Gastrocnemius medialis (tissue), 4 donors: ENCODE measurements around the gene PHLDB2. TPM values are rescaled to one million over a fixed set of nuclear protein-coding genes. Genes with fewer than 3 reads are reported as not detected.

Experiments
- ATAC-seq, 2 donors: fragments of 150-250 bp; one replicate each; pipeline ENCODE4 v1.9.1; 2016
- DNase-seq, 2 donors: peaks; one replicate each; pipeline ENCODE4 v3.0.0-alpha.2; 2019
- H3K27ac ChIP-seq, 4 donors: fragments of 200-600 bp; sonication (generic); 1 replicate in 1 of 4; 2 replicates in 3 of 4; pipeline ENCODE4 v1.5.1; 2016 to 2018; ENCODE audit warnings: mild to moderate bottlenecking in 2 of 4, moderate library complexity in 1 of 4
- H3K27me3 ChIP-seq, 3 donors: fragments of 200-600 bp; sonication (generic) in 2 of 3; 1 replicate in 1 of 3; 2 replicates in 2 of 3; pipeline versions ENCODE4 v1.5.1 to v1.6.0; 2016 to 2019; ENCODE audit warnings: mild to moderate bottlenecking in 1 of 3, moderate library complexity in 1 of 3
- H3K36me3 ChIP-seq, 2 donors: fragments of 200-600 bp; sonication (generic) in 1 of 2; one replicate each; pipeline ENCODE4 v1.5.1; 2017 to 2018
- H3K4me1 ChIP-seq, 2 donors: fragments of 200-600 bp; sonication (generic) in 1 of 2; one replicate each; pipeline ENCODE4 v1.5.1; 2016 to 2017; ENCODE audit warnings: mild to moderate bottlenecking in 2 of 2
- H3K4me3 ChIP-seq, 4 donors: fragments of 200-600 bp; sonication (generic) in 3 of 4; 1 replicate in 1 of 4; 2 replicates in 3 of 4; pipeline ENCODE4 v1.5.1; 2016 to 2019; ENCODE audit warnings: mild to moderate bottlenecking in 2 of 4
- H3K9me3 ChIP-seq, 3 donors: fragments of 200-600 bp; sonication (generic) in 2 of 3; 1 replicate in 1 of 3; 2 replicates in 2 of 3; pipeline ENCODE4 v1.5.1; 2016 to 2019
- POLR2A ChIP-seq, 2 donors: fragments of 450-650 bp; IDR thresholded peaks; one replicate each; pipeline ENCODE4 v1.6.1; 2017; ENCODE audit warnings: antibody characterized with exemption in 2 of 2, mild to moderate bottlenecking in 2 of 2, moderate library complexity in 2 of 2
- in situ Hi-C, 4 donors: fragments of 200-750 bp; cut with MboI; loops; one replicate each; pipeline versions ENCODE4 v1.15.0 to v1.8.0; 2017; ENCODE audit warnings: low sequenced_read_pairs in 4 of 4
- intact Hi-C: fragments of 100-400 bp; cut with DNase I; formaldehyde crosslinking; loops from one replicate; pipeline ENCODE4 v1.15.1; 2023; ENCODE audit warnings: low total_unique reads
- total RNA-seq, 4 donors: library from RNA; depleted of rRNA; stranded (reverse); fragments of >200 nt; gene quantifications; one replicate each; pipeline versions ENCODE4 v1.1.0 to v1.2.3, GENCODE V29; 2016
- TF ChIP-seq, protein P1 (sequence below), 5 experiments: fragments of 450-650 bp in 3 of 5; fragments of 200-600 bp in 2 of 5; sonication (generic) in 2 of 5; IDR thresholded peaks in 4 of 5; conservative IDR thresholded peaks in 1 of 5; 1 replicate in 4 of 5; 2 replicates in 1 of 5; pipeline ENCODE4 v1.5.1; 2016 to 2019; ENCODE audit warnings: antibody characterized with exemption in 5 of 5, mild to moderate bottlenecking in 3 of 5, moderate library complexity in 3 of 5

PHLDB2 gene
- total RNA-seq, 4 donors from 2014 or later = 3.0 to 7.2 (median 4.0) TPM

DNA sequence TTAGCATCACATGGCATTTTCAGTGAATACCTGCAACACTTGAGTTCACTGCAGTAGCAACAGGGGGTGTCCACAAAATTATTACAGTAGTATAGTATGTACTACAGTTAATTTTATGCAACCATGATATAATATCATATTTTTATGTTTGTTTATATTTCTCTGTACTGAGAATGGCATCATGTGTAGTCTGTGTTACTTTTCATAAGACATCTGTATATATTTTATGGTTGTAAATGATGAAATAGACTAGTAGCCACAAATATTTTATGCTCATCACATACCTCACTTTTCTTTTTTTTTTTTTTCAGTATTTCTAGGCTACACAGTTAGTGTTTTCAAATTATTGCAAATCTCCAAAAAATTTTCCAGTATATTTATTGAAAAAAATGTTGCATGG, 22.4 kb downstream of the PHLDB2 start:
- in situ Hi-C loops (no loop called here), intact Hi-C loops (no loop called here)
- H3K4me3 ChIP-seq = no peak overlapping the region
- DNase-seq = no peak
- no peaks in the 10 kb centered on the region for H3K27me3 ChIP-seq
- no peaks in the 10 kb centered on the region for H3K36me3 ChIP-seq
- ATAC-seq = no peak
- TF ChIP-seq POLR2A (IDR thresholded peaks at IDR 0.05) = no peak
- TF ChIP-seq, protein P1, sequence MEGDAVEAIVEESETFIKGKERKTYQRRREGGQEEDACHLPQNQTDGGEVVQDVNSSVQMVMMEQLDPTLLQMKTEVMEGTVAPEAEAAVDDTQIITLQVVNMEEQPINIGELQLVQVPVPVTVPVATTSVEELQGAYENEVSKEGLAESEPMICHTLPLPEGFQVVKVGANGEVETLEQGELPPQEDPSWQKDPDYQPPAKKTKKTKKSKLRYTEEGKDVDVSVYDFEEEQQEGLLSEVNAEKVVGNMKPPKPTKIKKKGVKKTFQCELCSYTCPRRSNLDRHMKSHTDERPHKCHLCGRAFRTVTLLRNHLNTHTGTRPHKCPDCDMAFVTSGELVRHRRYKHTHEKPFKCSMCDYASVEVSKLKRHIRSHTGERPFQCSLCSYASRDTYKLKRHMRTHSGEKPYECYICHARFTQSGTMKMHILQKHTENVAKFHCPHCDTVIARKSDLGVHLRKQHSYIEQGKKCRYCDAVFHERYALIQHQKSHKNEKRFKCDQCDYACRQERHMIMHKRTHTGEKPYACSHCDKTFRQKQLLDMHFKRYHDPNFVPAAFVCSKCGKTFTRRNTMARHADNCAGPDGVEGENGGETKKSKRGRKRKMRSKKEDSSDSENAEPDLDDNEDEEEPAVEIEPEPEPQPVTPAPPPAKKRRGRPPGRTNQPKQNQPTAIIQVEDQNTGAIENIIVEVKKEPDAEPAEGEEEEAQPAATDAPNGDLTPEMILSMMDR (IDR thresholded peaks at IDR 0.05 in 4 of 5, conservative IDR thresholded peaks at IDR 0.05 in 1 of 5) = no peak
- no peak overlapping the region for H3K27ac ChIP-seq
- H3K4me1 ChIP-seq = no peaks in the 10 kb centered on the region
- no peaks in the 10 kb centered on the region for H3K9me3 ChIP-seq

DNA sequence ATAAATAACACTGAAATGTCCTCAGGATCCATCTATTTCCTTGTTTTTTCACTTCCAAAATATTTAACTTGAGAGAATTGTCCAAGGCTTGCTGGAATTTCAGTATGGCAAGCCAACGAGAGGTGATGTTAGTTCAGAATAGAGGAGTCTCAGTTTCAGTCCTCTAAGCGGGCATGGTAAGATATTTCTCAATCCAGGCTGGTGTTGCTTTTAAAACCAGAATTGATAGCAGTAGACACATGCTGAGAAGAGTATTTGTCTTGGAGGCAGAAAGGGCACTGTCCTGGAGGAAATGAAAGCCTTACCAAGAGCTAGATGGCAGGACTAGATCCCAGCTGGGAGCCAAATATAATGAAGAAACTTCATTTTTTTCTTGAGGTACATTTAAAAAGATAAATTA, 23.1 kb downstream of the PHLDB2 start:
- no peak for ATAC-seq
- H3K27ac ChIP-seq = no peak overlapping the region
- H3K27me3 ChIP-seq = no peaks in the 10 kb centered on the region
- H3K4me1 ChIP-seq = no peaks in the 10 kb centered on the region
- intact Hi-C loops = no loop called here
- H3K4me3 ChIP-seq = no peak overlapping the region
- DNase-seq = no peak
- TF ChIP-seq, protein P1 (IDR thresholded peaks at IDR 0.05 in 4 of 5, conservative IDR thresholded peaks at IDR 0.05 in 1 of 5) = no peak
- H3K9me3 ChIP-seq = no peaks in the 10 kb centered on the region
- H3K36me3 ChIP-seq = no peaks in the 10 kb centered on the region
- in situ Hi-C loops = no loop called here

DNA sequence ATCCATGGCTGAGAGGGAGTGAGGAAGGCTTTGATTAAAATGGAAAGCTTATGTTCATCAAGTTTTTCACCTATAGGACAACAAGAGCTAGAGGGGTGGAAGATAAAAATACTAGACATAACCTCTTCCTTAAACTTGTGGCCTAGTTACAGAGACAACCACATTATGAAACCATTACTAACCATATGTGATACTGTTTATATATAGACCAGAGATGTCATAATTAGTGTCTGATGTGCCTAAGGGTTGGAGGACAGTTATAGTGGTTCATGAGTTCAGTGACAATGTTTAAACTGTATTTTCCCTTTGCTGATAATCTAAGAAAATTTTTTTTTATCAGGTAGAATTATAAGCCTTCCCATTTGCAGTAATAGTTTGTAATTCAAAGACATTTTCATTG, 23.7 kb downstream of the PHLDB2 start:
- Histone ChIP-seq H3K27me3 (no peaks in the 10 kb centered on the region), H3K4me1 (no peaks in the 10 kb centered on the region), H3K27ac (no peak overlapping the region), H3K4me3 (no peak overlapping the region), H3K9me3 (no peaks in the 10 kb centered on the region), H3K36me3 (no peaks in the 10 kb centered on the region)
- in situ Hi-C loops (no loop called here), intact Hi-C loops (no loop called here)
- ATAC-seq (no peak), DNase-seq (no peak)
- TF ChIP-seq, protein P1 (IDR thresholded peaks at IDR 0.05 in 4 of 5, conservative IDR thresholded peaks at IDR 0.05 in 1 of 5) = no peak
- TF ChIP-seq POLR2A (IDR thresholded peaks at IDR 0.05) = no peak

DNA sequence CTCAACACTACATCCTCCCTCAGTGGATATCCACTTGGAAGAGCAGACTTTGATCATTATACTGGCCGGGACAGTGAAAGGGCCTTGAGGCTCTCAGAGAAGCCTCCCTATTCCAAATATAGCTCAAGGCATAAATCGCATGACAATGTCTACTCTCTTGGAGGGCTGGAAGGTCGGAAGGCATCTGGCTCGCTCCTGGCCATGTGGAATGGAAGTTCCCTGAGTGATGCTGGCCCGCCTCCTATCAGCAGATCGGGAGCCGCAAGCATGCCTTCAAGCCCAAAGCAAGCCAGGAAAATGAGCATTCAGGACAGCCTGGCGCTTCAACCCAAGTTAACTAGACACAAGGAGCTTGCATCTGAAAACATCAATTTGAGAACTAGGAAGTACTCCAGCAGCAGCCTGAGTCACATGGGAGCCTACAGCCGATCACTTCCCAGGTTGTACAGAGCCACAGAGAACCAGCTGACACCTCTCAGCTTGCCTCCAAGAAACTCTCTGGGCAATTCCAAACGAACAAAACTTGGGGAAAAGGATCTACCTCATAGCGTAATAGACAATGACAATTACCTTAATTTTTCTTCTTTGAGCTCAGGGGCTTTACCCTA, 25.4 kb downstream of the PHLDB2 start:
- ATAC-seq (no peak), DNase-seq (no peak)
- Histone ChIP-seq H3K4me3 (no peak overlapping the region), H3K27ac (no peak overlapping the region), H3K4me1 (no peaks in the 10 kb centered on the region), H3K36me3 (no peaks in the 10 kb centered on the region), H3K9me3 (no peaks in the 10 kb centered on the region), H3K27me3 (no peaks in the 10 kb centered on the region)
- in situ Hi-C loops = no loop called here
- TF ChIP-seq, protein P1 (IDR thresholded peaks at IDR 0.05 in 4 of 5, conservative IDR thresholded peaks at IDR 0.05 in 1 of 5) = no peak
- intact Hi-C loops = no loop called here

DNA sequence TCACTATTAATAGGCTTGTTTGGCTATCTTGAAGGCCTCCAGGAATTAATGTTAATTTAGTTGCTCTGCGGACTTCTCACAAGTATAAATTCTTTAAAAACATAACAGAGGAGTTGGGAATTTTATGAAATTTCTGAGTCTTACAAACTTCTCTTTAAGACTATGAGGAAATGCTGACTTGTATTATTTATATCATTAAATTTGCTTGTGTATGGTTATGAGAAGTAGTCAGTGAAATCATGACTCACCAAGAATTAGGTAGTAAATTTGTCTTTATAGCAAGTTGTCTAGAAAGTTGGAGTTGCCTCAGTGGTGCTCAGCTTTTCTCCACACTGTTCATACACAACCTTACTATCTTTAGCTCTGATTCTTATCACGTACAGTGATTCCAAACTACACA, 26.5 kb downstream of the PHLDB2 start:
- Histone ChIP-seq H3K27me3 (no peaks in the 10 kb centered on the region), H3K27ac (no peak overlapping the region), H3K4me1 (no peaks in the 10 kb centered on the region), H3K9me3 (no peaks in the 10 kb centered on the region), H3K36me3 (no peaks in the 10 kb centered on the region), H3K4me3 (no peak overlapping the region)
- no peak for DNase-seq
- in situ Hi-C loops (no loop called here), intact Hi-C loops (no loop called here)
- no peak for ATAC-seq
- TF ChIP-seq POLR2A (IDR thresholded peaks at IDR 0.05) = no peak
- TF ChIP-seq, protein P1 (IDR thresholded peaks at IDR 0.05 in 4 of 5, conservative IDR thresholded peaks at IDR 0.05 in 1 of 5) = no peak
